Measurements from ENCODE around the gene UBASH3A. TPM values are rescaled to one million over a fixed set of nuclear protein-coding genes. Genes with fewer than 3 reads are reported as not detected.

The UBASH3A gene
- total RNA-seq, 1 donor from 2014 or later = 0.24 TPM

GRCh38 chr21:42432695-42433094 lies 29.0 kb downstream of the UBASH3A start:
- ATAC-seq = no peak

- peak; percentile 87 for ATAC-seq
Observed at GRCh38 chr21:42433946-42434551, 30.3 kb downstream of the UBASH3A start.

GRCh38 chr21:42434884-42435283 lies 31.2 kb downstream of the UBASH3A start:
- ATAC-seq = no peak

- no peak for ATAC-seq
Observed at GRCh38 chr21:42435401-42435800, 31.7 kb downstream of the UBASH3A start.

- no peak for ATAC-seq
Observed at GRCh38 chr21:42435833-42436232, 32.1 kb downstream of the UBASH3A start.

GRCh38 chr21:42436914-42437313 lies 33.2 kb downstream of the UBASH3A start:
- ATAC-seq = no peak

GRCh38 chr21:42437786-42438185 lies 34.1 kb downstream of the UBASH3A start:
- ATAC-seq = no peak

- ATAC-seq = no peak
Observed at GRCh38 chr21:42438316-42439205, 34.9 kb downstream of the UBASH3A start.

GRCh38 chr21:42439284-42440186 lies 35.8 kb downstream of the UBASH3A start:
- no peak for ATAC-seq

GRCh38 chr21:42440187-42440792 lies 36.6 kb downstream of the UBASH3A start:
- ATAC-seq = no peak

GRCh38 chr21:42441963-42442362 lies 38.3 kb downstream of the UBASH3A start:
- ATAC-seq = no peak

GRCh38 chr21:42443181-42443785 lies 39.6 kb downstream of the UBASH3A start:
- no peak for ATAC-seq

- no peak for ATAC-seq
Observed at GRCh38 chr21:42443876-42444744, 40.4 kb downstream of the UBASH3A start.

- no peak for ATAC-seq
Observed at GRCh38 chr21:42444745-42445059, 41.0 kb downstream of the UBASH3A start.

- no peak for ATAC-seq
Observed at GRCh38 chr21:42445311-42445710, 41.6 kb downstream of the UBASH3A start.

GRCh38 chr21:42446531-42446930 lies 42.8 kb downstream of the UBASH3A start:
- no peak for ATAC-seq

GRCh38 chr21:42447182-42447581 lies 43.5 kb downstream of the UBASH3A start:
- ATAC-seq = no peak

GRCh38 chr21:42447732-42448131 lies 44.0 kb downstream of the UBASH3A start:
- no peak for ATAC-seq

- ATAC-seq = no peak
Observed at GRCh38 chr21:42448686-42449085, 45.0 kb downstream of the UBASH3A start.

- no peak for ATAC-seq
Observed at GRCh38 chr21:42451941-42452340, 48.2 kb downstream of the UBASH3A start.

Measured in esophagus mucosa (tissue), 1 donor.